AML-193 (cell line): ENCODE data around the gene DNAH11.

Experiments
- DNase-seq, 2 experiments: peaks; one replicate each; lab custom pipeline; 2025; lab: John Stamatoyannopoulos, UW

DNAH11 gene

GRCh38 chr7:21938463-21938862, 395.6 kb downstream of the DNAH11 start:
- DNase-seq, result no peak

- DNase-seq, result no peak
Observed at GRCh38 chr7:21939136-21939857, 396.5 kb downstream of the DNAH11 start.

- DNase-seq, result no peak
Observed at GRCh38 chr7:21939858-21940372, 397.1 kb downstream of the DNAH11 start.

GRCh38 chr7:21941611-21942141, 398.8 kb downstream of the DNAH11 start:
- DNase-seq, result peak; percentile 74 to 82

DNA sequence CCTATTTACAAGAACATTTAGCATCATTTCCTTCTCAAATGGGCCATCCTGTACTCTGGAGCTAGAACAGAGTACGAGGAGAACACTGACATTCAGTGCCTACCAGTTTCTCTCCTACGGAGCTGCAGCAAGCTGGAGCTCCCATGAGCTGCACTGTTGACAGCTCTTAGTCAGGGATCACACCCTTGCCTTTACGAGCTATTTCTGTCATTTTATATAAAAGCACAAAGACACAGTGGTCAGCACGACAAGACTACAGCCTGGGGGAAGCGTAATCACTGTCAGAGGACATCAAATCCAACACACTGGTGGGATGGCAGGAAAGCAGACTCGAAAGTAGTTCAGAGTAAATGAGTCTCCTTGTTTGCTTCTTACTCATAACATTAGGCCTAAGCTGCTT, 400.1 kb downstream of the DNAH11 start:
- DNase-seq, result no peak

DNA sequence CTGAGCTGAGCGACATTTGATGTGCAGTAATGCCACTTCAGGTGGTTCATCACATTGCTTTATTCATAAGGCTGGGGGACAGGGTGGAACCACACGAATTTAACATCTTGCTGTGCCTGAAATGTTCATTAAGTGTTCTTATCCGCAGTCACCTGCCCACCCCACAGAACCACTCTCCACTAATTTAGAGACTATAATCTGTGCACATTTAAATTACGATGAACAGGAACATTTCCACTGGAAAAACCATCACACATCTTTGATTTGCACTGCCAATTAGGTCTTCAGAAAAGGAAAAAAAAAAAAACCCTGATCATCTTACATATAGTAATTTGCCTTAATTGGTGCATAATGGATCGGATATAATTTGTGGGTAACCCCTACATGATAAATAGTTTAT, 400.6 kb downstream of the DNAH11 start:
- no peak for DNase-seq

- no peak for DNase-seq
Observed at GRCh38 chr7:21944616-21945453, 402.0 kb downstream of the DNAH11 start.

- peak; percentile 76 to 80 for DNase-seq
Observed at GRCh38 chr7:21945454-21946221, 402.8 kb downstream of the DNAH11 start, which contains the start of gene CDCA7L. CDCA7L (minus strand) TSS chr7:21945899; CDS start chr7:21945804, 95 bp downstream.

- DNase-seq, result no peak
Observed at GRCh38 chr7:21946222-21946709, 403.4 kb downstream of the DNAH11 start.

DNA sequence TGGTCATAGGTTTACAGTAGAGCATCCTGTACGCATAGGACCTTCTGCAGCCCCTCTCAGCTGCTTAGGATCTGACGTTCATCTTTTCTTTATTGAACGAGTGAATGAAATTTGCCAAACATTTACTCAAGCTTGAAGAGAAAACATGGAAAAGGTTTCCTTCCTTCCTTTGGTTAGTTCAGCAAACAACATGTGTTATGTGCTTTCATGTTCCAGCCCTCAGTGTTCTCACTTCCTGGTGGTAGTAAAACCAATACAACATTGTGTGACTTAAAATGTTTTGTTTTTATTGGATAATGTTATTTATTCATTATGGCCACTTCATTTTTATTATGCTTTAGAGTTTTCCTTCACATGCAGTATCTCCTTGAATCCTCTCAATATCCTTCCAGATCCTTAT, 404.2 kb downstream of the DNAH11 start:
- DNase-seq, result no peak

DNA sequence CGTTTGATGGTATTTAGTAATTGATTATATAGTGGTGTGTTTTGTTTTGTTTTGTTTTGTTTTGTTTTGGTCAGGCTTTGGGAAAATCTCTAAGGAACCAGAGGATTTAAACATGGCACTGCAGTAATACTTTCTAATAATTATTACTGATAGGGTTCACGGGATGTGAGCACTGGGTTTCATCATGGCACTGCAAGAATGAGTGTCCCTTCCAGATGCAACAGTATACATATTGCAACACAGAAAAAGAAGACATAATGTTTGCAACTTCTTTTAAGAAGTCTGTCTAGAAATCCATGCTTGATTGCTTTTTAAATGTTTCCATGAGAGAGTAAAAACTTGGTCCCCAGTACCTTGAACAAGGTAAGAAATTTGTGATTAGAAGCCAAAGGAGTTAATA, 405.1 kb downstream of the DNAH11 start:
- DNase-seq, result no peak

DNA sequence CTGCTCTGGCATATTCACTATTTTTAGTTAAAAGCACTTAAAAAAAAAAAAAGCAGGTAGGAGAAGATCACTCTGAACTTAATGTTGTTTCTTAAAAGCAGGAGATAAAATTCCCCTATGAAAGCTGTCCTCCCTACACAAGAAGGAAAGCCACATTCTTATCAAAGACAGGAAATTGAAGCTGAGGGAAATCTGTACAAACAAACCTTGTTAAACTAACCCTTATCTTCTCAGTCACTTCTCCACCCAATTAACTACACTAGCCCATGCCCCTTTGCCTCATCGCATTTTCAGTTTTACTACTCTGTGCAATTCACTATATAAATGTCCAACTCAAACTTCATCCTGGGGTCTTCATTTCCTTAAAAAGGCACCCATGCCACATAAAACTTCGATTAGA, 405.5 kb downstream of the DNAH11 start:
- DNase-seq, result no peak

GRCh38 chr7:21948887-21949540, 406.2 kb downstream of the DNAH11 start:
- no peak for DNase-seq
